ENCODE data around the gene F7.
"Not testable (repeated sequence)": the region's sequence is repeated elsewhere in the genome, so short reads cannot be mapped to it uniquely, and the experiment has no call there.

F7 gene

DNA sequence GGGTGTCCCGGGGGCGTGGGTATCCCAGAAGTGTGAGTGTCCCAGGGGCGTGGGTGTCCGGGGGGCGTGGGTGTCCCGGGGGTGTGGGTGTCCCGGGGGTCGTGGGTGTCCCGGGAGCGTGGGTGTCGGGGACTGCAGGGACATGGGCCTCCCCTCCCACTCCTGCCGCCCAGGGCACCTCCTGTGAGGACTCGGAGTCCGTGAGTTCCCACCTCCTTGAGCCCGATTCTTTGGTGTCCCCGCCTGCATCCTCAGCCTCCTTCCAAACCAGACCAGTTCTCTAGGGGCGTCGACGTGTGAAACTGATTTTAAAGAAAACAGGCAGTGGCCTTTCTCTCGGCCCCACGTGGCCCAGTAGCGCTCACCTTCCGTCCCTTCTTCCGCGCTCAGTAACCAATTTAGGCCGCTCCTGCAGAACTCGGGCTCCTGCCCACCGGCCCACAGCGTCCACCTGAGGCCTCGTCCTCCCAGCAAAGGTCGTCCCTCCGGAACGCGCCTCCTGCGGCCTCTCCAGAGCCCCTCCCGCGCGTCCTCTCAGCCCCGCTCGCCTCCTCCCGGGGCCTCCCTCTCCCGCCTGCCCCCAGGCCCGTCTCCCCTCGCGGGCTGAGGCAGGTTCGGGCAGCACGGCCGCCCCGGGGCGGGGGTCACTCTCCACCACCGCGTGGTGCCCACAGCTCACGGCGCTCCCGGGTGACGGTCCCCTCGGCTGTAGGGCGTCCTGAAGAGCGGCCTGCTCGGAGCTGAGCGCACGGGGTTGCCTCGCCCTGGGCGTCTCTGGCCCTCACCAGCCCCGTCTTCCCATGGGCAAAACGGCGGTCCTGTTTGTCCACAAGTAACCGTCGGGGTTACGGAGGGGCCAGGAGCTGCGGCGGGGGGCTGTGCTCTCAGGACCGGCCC, 3.8 kb downstream of the F7 start:
- H3K4me2 ChIP-seq (ENCODE audit: low read depth, low read length, poor library complexity, severe bottlenecking): no peak overlapping the region
- no peak overlapping the region for H2AFZ ChIP-seq (ENCODE audit: low read depth, low read length, severe bottlenecking)
- H3K27ac ChIP-seq (ENCODE audit: low read depth, low read length): no peak overlapping the region
- H4K20me1 ChIP-seq (ENCODE audit: low read depth, low read length): no peaks in the 10 kb centered on the region
- H3K27me3 ChIP-seq (ENCODE audit: low read length): no peaks in the 10 kb centered on the region
- H3K79me2 ChIP-seq (ENCODE audit: insufficient read depth, low read length): no peaks in the 10 kb centered on the region
- no peaks in the 10 kb centered on the region for H3F3A ChIP-seq (ENCODE audit: insufficient read depth)
- no peaks in the 10 kb centered on the region for H3K9me2 ChIP-seq (replicated peaks; ENCODE audit: insufficient read depth, low read length)
- H3K9ac ChIP-seq (ENCODE audit: low read length): no peak overlapping the region
- H3K4me3 ChIP-seq (ENCODE audit: insufficient read depth, low read length, poor library complexity, severe bottlenecking): no peak overlapping the region
- H3K9me3 ChIP-seq (ENCODE audit: insufficient read depth, low read length): no peaks in the 10 kb centered on the region
- TF ChIP-seq EZH2phosphoT487 (conservative IDR thresholded peaks at IDR 0.05; ENCODE audit: low read length): no peak
- TF ChIP-seq, protein P1, sequence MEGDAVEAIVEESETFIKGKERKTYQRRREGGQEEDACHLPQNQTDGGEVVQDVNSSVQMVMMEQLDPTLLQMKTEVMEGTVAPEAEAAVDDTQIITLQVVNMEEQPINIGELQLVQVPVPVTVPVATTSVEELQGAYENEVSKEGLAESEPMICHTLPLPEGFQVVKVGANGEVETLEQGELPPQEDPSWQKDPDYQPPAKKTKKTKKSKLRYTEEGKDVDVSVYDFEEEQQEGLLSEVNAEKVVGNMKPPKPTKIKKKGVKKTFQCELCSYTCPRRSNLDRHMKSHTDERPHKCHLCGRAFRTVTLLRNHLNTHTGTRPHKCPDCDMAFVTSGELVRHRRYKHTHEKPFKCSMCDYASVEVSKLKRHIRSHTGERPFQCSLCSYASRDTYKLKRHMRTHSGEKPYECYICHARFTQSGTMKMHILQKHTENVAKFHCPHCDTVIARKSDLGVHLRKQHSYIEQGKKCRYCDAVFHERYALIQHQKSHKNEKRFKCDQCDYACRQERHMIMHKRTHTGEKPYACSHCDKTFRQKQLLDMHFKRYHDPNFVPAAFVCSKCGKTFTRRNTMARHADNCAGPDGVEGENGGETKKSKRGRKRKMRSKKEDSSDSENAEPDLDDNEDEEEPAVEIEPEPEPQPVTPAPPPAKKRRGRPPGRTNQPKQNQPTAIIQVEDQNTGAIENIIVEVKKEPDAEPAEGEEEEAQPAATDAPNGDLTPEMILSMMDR (IDR thresholded peaks at IDR 0.05; ENCODE audit: insufficient read depth, low read length, poor library complexity, severe bottlenecking): no peak
- H3K36me3 ChIP-seq (ENCODE audit: low read length): no peaks in the 10 kb centered on the region

DNA sequence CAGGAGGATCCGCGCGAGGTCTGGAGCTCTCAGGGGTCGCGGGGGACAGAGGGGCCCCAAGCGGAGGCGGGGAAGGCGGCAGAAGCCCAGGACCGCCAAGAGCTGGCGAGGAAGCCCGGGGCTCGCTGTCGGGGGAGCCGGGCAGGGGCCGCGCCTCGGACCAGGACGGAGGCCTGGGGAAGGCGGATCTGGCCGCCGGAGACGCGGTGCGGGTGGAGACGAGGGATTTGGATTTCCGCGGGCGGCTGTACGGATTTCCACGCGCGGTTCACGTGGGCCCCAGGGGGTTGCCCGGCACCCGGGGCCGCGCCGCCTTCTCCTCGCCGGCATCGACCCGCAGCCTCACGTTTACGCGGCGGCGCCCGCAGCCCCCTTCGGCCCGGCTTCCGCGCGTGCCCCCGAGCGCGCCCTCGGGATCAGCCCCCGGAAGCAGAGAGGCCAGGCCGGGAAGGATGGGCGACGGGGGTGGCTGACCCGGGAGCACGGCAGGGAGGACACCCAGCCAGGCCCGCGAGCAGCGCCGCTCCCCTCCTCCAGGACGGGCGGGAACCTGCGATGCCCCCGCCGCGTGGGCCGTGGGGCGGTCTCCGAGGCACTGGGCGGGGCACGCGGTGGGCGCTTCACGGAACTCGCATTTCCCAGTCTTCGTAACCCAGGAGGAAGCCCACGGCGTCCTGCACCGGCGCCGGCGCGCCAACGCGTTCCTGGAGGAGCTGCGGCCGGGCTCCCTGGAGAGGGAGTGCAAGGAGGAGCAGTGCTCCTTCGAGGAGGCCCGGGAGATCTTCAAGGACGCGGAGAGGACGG, 4.7 kb downstream of the F7 start:
- H3K4me2 ChIP-seq (ENCODE audit: low read depth, low read length, poor library complexity, severe bottlenecking): no peak overlapping the region
- H4K20me1 ChIP-seq (ENCODE audit: low read depth, low read length): no peaks in the 10 kb centered on the region

DNA sequence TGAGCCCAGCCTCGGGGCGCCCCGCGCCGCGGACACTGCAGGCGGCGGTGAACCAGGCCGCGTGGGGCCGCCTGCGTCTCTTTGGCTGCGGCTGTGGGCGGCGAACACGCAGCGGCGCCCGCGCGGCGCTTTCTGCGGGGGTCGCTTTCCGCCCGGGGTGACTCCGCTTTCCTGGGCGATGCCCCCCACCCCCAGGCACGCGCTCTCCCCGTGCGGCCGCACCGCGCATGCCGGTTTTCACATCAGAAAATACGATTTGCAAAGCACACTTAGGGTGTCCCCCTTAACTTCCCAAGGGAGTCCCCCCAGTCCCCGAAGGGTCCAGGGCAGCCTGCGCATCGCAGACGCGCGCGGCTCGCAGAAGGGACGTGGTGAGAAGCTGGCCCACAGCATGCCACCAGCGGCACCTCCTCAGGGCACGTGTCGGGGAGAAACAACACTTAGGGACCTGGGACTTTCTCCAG, 5.3 kb downstream of the F7 start:
- H3K79me2 ChIP-seq (ENCODE audit: insufficient read depth, low read length): no peaks in the 10 kb centered on the region
- no peak overlapping the region for H3K4me2 ChIP-seq (ENCODE audit: low read depth, low read length, poor library complexity, severe bottlenecking)
- H3K9ac ChIP-seq (ENCODE audit: low read length): no peak overlapping the region
- H3K36me3 ChIP-seq (ENCODE audit: low read length): no peaks in the 10 kb centered on the region
- H3K27ac ChIP-seq (ENCODE audit: low read depth, low read length): no peak overlapping the region
- H3K9me3 ChIP-seq (ENCODE audit: insufficient read depth, low read length): no peaks in the 10 kb centered on the region
- H3K27me3 ChIP-seq (ENCODE audit: low read length): no peaks in the 10 kb centered on the region
- H3K4me3 ChIP-seq (ENCODE audit: insufficient read depth, low read length, poor library complexity, severe bottlenecking): no peak overlapping the region
- TF ChIP-seq, protein P1 (IDR thresholded peaks at IDR 0.05; ENCODE audit: insufficient read depth, low read length, poor library complexity, severe bottlenecking): no peak
- no peak for TF ChIP-seq EZH2phosphoT487 (conservative IDR thresholded peaks at IDR 0.05; ENCODE audit: low read length)
- no peaks in the 10 kb centered on the region for H3K9me2 ChIP-seq (replicated peaks; ENCODE audit: insufficient read depth, low read length)
- H4K20me1 ChIP-seq (ENCODE audit: low read depth, low read length): no peaks in the 10 kb centered on the region
- no peaks in the 10 kb centered on the region for H3F3A ChIP-seq (ENCODE audit: insufficient read depth)
- H2AFZ ChIP-seq (ENCODE audit: low read depth, low read length, severe bottlenecking): no peak overlapping the region

More for the DNA sequence above, 4.7 kb downstream of the F7 start:
- Histone ChIP-seq H3K9me3 (ENCODE audit: insufficient read depth, low read length) (no peaks in the 10 kb centered on the region), H3K36me3 (ENCODE audit: low read length) (no peaks in the 10 kb centered on the region), H3K27me3 (ENCODE audit: low read length) (no peaks in the 10 kb centered on the region), H3K27ac (ENCODE audit: low read depth, low read length) (no peak overlapping the region), H3F3A (ENCODE audit: insufficient read depth) (no peaks in the 10 kb centered on the region), H3K9ac (ENCODE audit: low read length) (no peak overlapping the region), H3K79me2 (ENCODE audit: insufficient read depth, low read length) (no peaks in the 10 kb centered on the region), H3K4me3 (ENCODE audit: insufficient read depth, low read length, poor library complexity, severe bottlenecking) (no peak overlapping the region), H3K9me2 (replicated peaks; ENCODE audit: insufficient read depth, low read length) (no peaks in the 10 kb centered on the region), H2AFZ (ENCODE audit: low read depth, low read length, severe bottlenecking) (no peak overlapping the region)
- TF ChIP-seq, protein P1 (IDR thresholded peaks at IDR 0.05; ENCODE audit: insufficient read depth, low read length, poor library complexity, severe bottlenecking): no peak
- TF ChIP-seq EZH2phosphoT487 (conservative IDR thresholded peaks at IDR 0.05; ENCODE audit: low read length): no peak

DNA sequence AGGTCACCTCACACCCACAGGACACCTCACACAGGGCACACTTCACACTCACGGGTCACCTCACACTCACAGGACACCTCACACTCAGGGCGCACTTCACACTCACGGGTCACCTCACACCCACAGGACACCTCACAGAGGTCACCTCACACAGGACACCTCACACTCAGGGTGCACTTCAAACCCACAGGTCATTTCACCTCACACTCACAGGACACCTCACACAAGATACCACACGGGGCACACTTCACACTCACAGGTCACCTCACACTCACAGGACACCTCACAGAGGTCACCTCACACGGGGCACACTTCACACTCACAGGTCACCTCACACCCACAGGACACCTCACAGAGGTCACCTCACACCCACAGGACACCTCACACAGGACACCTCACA, 6.2 kb downstream of the F7 start:
- not testable (repeated sequence) for H3K79me2 ChIP-seq (ENCODE audit: insufficient read depth, low read length); H3K9me3 ChIP-seq (ENCODE audit: insufficient read depth, low read length); H4K20me1 ChIP-seq (ENCODE audit: low read depth, low read length); H3F3A ChIP-seq (ENCODE audit: insufficient read depth); H3K4me2 ChIP-seq (ENCODE audit: low read depth, low read length, poor library complexity, severe bottlenecking); H3K36me3 ChIP-seq (ENCODE audit: low read length); H3K27me3 ChIP-seq (ENCODE audit: low read length); H2AFZ ChIP-seq (ENCODE audit: low read depth, low read length, severe bottlenecking); H3K9me2 ChIP-seq (replicated peaks; ENCODE audit: insufficient read depth, low read length); H3K9ac ChIP-seq (ENCODE audit: low read length); H3K4me3 ChIP-seq (ENCODE audit: insufficient read depth, low read length, poor library complexity, severe bottlenecking); H3K27ac ChIP-seq (ENCODE audit: low read depth, low read length)

DNA sequence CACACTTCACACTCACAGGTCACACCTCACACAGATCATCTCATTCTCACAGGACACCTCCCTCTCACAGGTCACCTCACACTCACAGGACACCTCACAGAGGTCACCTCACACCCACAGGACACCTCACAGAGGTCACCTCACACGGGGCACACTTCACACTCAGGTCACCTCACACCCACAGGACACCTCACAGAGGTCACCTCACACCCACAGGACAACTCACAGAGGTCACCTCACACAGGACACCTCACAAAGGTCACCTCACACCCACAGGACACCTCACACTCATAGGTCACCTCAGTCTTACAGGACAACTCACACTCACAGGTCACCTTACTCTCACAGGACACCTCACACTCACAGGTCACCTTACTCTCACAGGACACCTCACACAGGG, 6.9 kb downstream of the F7 start:
- H3K9ac ChIP-seq (ENCODE audit: low read length); H2AFZ ChIP-seq (ENCODE audit: low read depth, low read length, severe bottlenecking); H3K9me2 ChIP-seq (replicated peaks; ENCODE audit: insufficient read depth, low read length); H3K4me3 ChIP-seq (ENCODE audit: insufficient read depth, low read length, poor library complexity, severe bottlenecking); H3K27ac ChIP-seq (ENCODE audit: low read depth, low read length); H3K9me3 ChIP-seq (ENCODE audit: insufficient read depth, low read length); H3K27me3 ChIP-seq (ENCODE audit: low read length); H4K20me1 ChIP-seq (ENCODE audit: low read depth, low read length); H3K36me3 ChIP-seq (ENCODE audit: low read length); H3K79me2 ChIP-seq (ENCODE audit: insufficient read depth, low read length); H3F3A ChIP-seq (ENCODE audit: insufficient read depth); H3K4me2 ChIP-seq (ENCODE audit: low read depth, low read length, poor library complexity, severe bottlenecking): not testable (repeated sequence)
